ENCODE data around the gene PF4V1.

The PF4V1 gene, protein sequence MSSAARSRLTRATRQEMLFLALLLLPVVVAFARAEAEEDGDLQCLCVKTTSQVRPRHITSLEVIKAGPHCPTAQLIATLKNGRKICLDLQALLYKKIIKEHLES

DNA sequence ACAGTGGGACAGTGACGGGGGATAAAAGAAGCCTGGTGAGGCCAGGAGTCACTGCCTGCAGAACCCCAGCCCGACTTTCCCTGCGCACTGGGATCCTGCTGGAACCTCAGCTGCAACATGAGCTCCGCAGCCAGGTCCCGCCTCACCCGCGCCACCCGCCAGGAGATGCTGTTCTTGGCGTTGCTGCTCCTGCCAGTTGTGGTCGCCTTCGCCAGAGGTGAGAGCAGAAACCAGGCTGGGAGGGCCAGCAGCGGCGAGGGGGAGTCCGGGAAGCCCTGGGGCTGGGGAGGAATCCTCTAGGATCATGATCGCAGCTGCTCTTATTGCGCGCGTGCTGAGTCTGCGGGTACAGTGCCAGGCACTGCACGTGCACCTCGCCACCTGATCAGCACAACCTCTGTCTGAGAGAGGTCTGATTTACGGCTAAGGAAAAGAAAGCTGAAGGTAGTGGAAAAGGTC, at the start of gene PF4V1:
TSS of gene PF4V1 (plus strand) at position 51 of the 459 bp plus-strand sequence. CDS start at position 118, 67 bp downstream.
- no peak within 1 kb of the TSS for H3K27ac Mint-ChIP-seq
- H3K27me3 Mint-ChIP-seq: peaks cover 9% of the 10 kb centered on the region
- H3K4me1 Mint-ChIP-seq (ENCODE audit: low read depth): no peaks in the 10 kb centered on the region
- H3K36me3 Mint-ChIP-seq (ENCODE audit: low read depth): no peaks in the 10 kb centered on the region
- H3K4me3 Mint-ChIP-seq: no peak within 1 kb of the TSS
- H3K9me3 Mint-ChIP-seq: no peaks in the 10 kb centered on the region

- Mint-ChIP-seq H3K36me3 (ENCODE audit: low read depth) (no peaks in the 10 kb centered on the region), H3K4me3 (no peak overlapping the region), H3K4me1 (ENCODE audit: low read depth) (no peaks in the 10 kb centered on the region), H3K27me3 (no peaks in the 10 kb centered on the region), H3K27ac (no peak overlapping the region), H3K9me3 (no peaks in the 10 kb centered on the region)
Observed at GRCh38 chr4:73810191-73810590, 42.9 kb upstream of the PF4V1 start.

DNA sequence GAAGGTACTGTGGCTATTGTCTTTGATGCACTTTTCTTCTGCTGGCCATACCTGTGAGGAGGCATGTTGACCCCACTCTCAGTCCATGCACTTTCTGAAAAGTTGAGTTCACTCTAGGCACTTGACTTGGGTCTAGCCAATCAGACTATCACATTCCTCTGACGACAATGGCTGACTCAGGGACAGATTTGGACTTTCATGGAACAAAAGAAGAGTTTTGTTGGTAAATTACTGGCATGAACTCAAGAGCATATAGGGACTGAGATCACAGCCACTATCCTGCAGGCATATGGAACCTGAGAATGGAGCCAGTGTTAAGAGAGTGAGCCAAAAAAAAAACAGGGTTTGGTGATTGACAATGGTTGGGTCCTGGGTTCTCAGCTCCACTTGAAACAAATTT, 41.3 kb upstream of the PF4V1 start:
- no peaks in the 10 kb centered on the region for H3K36me3 Mint-ChIP-seq (ENCODE audit: low read depth)
- H3K4me1 Mint-ChIP-seq (ENCODE audit: low read depth): no peaks in the 10 kb centered on the region
- H3K27me3 Mint-ChIP-seq: no peaks in the 10 kb centered on the region
- H3K4me3 Mint-ChIP-seq: no peak overlapping the region
- H3K27ac Mint-ChIP-seq: no peak overlapping the region
- peaks cover 4% of the 10 kb centered on the region for H3K9me3 Mint-ChIP-seq

DNA sequence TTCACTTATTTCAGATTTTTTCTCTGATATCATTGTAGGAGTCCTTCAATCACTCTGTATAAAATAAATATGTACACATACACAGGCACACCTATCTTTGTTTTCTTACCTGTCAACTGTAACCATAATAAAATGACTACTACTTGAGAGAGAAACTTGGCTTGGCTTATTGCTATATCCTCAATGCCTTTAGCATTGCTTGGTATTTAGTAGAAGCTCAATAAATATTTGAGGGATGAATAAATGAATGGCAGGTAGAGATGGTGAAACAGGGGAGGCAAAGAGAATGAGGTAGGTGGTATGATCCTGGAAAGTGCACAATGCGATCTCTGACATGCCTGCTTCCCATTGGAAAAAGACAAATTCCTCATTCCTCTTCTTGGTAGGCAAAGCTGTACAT, 38.4 kb upstream of the PF4V1 start:
- H3K27ac Mint-ChIP-seq: peak overlapping the region; percentile 16
- H3K9me3 Mint-ChIP-seq: peaks cover 8% of the 10 kb centered on the region
- no peaks in the 10 kb centered on the region for H3K4me1 Mint-ChIP-seq (ENCODE audit: low read depth)
- no peaks in the 10 kb centered on the region for H3K27me3 Mint-ChIP-seq
- no peaks in the 10 kb centered on the region for H3K36me3 Mint-ChIP-seq (ENCODE audit: low read depth)
- H3K4me3 Mint-ChIP-seq: no peak overlapping the region

DNA sequence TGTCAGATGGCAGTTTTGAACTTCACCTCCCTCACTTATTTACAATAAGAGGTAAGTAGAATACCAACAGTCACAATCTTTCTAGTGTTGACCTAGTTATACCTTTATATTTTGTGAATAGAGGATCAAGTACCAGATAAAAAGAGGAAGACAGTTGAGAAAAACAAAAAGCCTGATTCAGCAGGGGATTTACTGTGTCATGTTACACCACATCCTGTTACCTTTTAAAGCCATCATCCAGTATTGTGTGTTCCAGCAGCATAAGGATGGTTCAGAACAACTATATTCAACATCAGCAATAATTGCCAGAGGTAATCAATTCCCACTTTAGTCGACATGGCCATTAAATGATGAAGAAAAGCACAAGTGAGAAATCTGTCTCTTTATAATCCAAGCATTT, 38.0 kb upstream of the PF4V1 start:
- no peak overlapping the region for H3K27ac Mint-ChIP-seq
- no peaks in the 10 kb centered on the region for H3K4me1 Mint-ChIP-seq (ENCODE audit: low read depth)
- H3K9me3 Mint-ChIP-seq: peaks cover 8% of the 10 kb centered on the region
- no peaks in the 10 kb centered on the region for H3K27me3 Mint-ChIP-seq
- no peaks in the 10 kb centered on the region for H3K36me3 Mint-ChIP-seq (ENCODE audit: low read depth)
- H3K4me3 Mint-ChIP-seq: no peak overlapping the region

- no peak overlapping the region for H3K27ac Mint-ChIP-seq
- H3K4me1 Mint-ChIP-seq (ENCODE audit: low read depth): no peaks in the 10 kb centered on the region
- H3K4me3 Mint-ChIP-seq: no peak overlapping the region
- H3K27me3 Mint-ChIP-seq: no peaks in the 10 kb centered on the region
- H3K9me3 Mint-ChIP-seq: peaks cover 8% of the 10 kb centered on the region
- no peaks in the 10 kb centered on the region for H3K36me3 Mint-ChIP-seq (ENCODE audit: low read depth)
Observed at GRCh38 chr4:73816814-73817213, 36.3 kb upstream of the PF4V1 start.

- H3K4me1 Mint-ChIP-seq (ENCODE audit: low read depth): no peaks in the 10 kb centered on the region
- H3K4me3 Mint-ChIP-seq: no peak overlapping the region
- H3K9me3 Mint-ChIP-seq: peaks cover 8% of the 10 kb centered on the region
- H3K27me3 Mint-ChIP-seq: no peaks in the 10 kb centered on the region
- H3K27ac Mint-ChIP-seq: no peak overlapping the region
- no peaks in the 10 kb centered on the region for H3K36me3 Mint-ChIP-seq (ENCODE audit: low read depth)
Observed at GRCh38 chr4:73817341-73817740, 35.8 kb upstream of the PF4V1 start.

GRCh38 chr4:73821325-73821724, 31.8 kb upstream of the PF4V1 start:
- Mint-ChIP-seq H3K27me3 (no peaks in the 10 kb centered on the region), H3K36me3 (ENCODE audit: low read depth) (no peaks in the 10 kb centered on the region), H3K27ac (no peak overlapping the region), H3K9me3 (peaks cover 8% of the 10 kb centered on the region), H3K4me1 (ENCODE audit: low read depth) (no peaks in the 10 kb centered on the region), H3K4me3 (no peak overlapping the region)

GRCh38 chr4:73822389-73822788, 30.7 kb upstream of the PF4V1 start:
- Mint-ChIP-seq H3K4me3 (no peak overlapping the region), H3K36me3 (ENCODE audit: low read depth) (no peaks in the 10 kb centered on the region), H3K9me3 (no peaks in the 10 kb centered on the region), H3K27ac (no peak overlapping the region), H3K27me3 (no peaks in the 10 kb centered on the region), H3K4me1 (ENCODE audit: low read depth) (no peaks in the 10 kb centered on the region)

DNA sequence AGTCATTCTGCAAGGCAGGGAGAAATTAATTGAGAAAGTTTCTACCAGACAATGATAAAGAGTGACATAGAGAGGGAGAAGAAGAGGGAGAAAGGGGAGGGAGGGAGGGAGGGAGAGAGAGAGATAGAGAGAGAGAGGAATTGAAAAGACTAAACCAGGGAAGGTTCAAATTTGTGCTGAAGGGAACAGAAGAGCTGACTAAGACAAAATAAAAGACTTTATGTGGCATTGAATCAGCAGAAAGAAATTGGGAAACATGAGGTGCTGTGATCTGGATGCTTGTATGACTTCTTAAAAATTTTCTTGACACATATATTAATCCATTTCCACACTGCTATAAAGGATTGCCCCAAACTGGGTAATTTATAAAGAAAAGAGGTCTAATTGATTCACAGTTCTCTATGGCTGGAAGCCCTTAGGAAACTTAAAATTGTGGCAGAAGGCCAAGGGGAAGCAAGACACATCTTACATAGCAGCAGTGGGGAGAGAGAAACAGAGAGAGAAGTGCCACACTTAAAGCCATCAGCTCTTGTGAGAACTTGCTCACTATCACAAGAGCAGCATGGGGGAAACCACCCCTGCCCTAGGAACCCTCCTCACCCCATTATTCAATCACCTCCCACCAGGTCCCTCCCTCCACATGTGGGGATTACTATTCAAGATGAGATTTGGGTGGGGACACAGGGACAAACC, 30.1 kb upstream of the PF4V1 start:
- Mint-ChIP-seq H3K27me3 (no peaks in the 10 kb centered on the region), H3K36me3 (ENCODE audit: low read depth) (no peaks in the 10 kb centered on the region), H3K4me1 (ENCODE audit: low read depth) (no peaks in the 10 kb centered on the region), H3K9me3 (peaks cover 2% of the 10 kb centered on the region), H3K4me3 (no peak overlapping the region), H3K27ac (no peak overlapping the region)

GRCh38 chr4:73823760-73824159, 29.3 kb upstream of the PF4V1 start:
- Mint-ChIP-seq H3K4me3 (no peak overlapping the region), H3K36me3 (ENCODE audit: low read depth) (no peaks in the 10 kb centered on the region), H3K4me1 (ENCODE audit: low read depth) (no peaks in the 10 kb centered on the region), H3K27ac (no peak overlapping the region), H3K27me3 (no peaks in the 10 kb centered on the region), H3K9me3 (peaks cover 3% of the 10 kb centered on the region)

DNA sequence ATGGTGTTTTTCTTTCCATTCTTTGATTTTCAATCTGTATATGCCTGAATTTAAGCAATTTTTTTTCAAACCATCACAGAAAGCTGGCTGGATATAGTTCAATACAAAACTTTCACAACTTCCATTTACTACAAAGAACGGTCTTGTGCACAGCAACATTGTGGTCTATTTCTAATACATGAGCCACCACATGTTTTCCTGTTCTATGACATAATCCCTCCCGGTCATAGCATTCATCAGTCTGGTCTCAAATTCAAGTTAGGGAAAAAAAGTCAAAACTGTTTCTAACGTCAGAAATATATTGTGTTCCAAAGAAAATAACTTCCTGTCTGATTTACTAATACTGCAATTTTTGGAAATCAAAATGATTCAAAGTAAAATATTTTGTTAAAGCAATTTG, 24.1 kb upstream of the PF4V1 start:
- Mint-ChIP-seq H3K9me3 (peaks cover 9% of the 10 kb centered on the region), H3K4me3 (no peak overlapping the region), H3K27me3 (no peaks in the 10 kb centered on the region), H3K27ac (no peak overlapping the region), H3K4me1 (ENCODE audit: low read depth) (no peaks in the 10 kb centered on the region), H3K36me3 (ENCODE audit: low read depth) (no peaks in the 10 kb centered on the region)

DNA sequence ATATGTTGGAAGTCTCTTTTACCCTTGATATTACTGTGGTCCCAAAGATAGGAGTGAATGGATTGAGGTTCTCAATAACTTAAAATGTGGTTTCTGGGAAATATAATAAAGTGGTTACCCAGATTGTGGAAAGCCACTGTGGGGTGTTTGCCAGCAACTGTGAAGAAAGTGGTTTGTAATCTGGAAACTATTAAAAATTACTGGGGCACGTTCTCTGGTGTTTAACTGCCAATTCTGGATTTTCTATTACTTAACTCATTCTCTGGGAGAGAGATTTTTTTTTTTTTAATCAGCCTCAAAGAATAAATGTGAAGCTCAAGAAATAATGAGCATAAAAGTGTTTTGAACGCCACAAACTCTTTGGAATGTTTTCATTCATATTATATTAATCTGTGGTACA, 21.5 kb upstream of the PF4V1 start:
- Mint-ChIP-seq H3K27me3 (no peaks in the 10 kb centered on the region), H3K9me3 (peaks cover 9% of the 10 kb centered on the region), H3K4me1 (ENCODE audit: low read depth) (no peaks in the 10 kb centered on the region), H3K4me3 (no peak overlapping the region), H3K36me3 (ENCODE audit: low read depth) (no peaks in the 10 kb centered on the region), H3K27ac (no peak overlapping the region)

GRCh38 chr4:73832651-73833237, 20.4 kb upstream of the PF4V1 start:
- Mint-ChIP-seq H3K27me3 (peaks cover 10% of the 10 kb centered on the region), H3K9me3 (peaks cover 9% of the 10 kb centered on the region), H3K4me1 (ENCODE audit: low read depth) (peaks cover 3% of the 10 kb centered on the region), H3K4me3 (no peak overlapping the region), H3K36me3 (ENCODE audit: low read depth) (no peaks in the 10 kb centered on the region), H3K27ac (no peak overlapping the region)

DNA sequence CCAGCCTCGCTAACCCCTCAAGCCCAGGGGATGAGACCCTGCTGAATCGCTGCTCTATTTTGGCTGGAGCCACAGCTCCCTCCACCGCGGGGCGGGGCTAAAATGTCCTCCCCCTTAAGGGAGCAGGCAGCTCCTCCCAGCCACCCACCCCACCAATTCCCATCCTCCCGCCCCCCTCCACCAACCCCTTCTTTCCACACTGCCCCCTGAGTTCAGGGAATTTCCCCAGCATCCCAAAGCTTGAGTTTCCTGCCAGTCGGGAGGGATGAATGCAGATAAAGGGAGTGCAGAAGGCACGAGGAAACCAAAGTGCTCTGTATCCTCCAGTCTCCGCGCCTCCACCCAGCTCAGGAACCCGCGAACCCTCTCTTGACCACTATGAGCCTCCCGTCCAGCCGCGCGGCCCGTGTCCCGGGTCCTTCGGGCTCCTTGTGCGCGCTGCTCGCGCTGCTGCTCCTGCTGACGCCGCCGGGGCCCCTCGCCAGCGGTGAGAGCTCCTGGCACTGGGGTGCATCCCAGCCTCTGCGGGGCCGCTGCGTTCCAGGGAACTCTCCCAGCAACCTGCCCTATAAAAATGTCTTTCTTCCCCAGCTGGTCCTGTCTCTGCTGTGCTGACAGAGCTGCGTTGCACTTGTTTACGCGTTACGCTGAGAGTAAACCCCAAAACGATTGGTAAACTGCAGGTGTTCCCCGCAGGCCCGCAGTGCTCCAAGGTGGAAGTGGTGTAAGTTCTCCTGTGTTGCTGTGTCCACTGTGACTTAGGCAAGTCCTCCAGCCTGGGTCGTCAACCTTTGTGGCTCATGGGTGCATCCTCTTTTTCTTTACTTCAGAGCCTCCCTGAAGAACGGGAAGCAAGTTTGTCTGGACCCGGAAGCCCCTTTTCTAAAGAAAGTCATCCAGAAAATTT, 16.5 kb upstream of the PF4V1 start, which contains the start of gene CXCL6:
TSS of gene CXCL6 (plus strand) at position 306 of the 907 bp plus-strand sequence. CDS start at position 379, 73 bp downstream.
- peaks cover 3% of the 10 kb centered on the region for H3K4me1 Mint-ChIP-seq (ENCODE audit: low read depth)
- peak within 1 kb of the TSS; percentile 25 for H3K4me3 Mint-ChIP-seq
- H3K9me3 Mint-ChIP-seq: peaks cover 3% of the 10 kb centered on the region
- H3K27me3 Mint-ChIP-seq: peaks cover 30% of the 10 kb centered on the region
- no peaks in the 10 kb centered on the region for H3K36me3 Mint-ChIP-seq (ENCODE audit: low read depth)
- H3K27ac Mint-ChIP-seq: no peak within 1 kb of the TSS

All from stimulated activated naive CD8-positive, alpha-beta T cell treated with anti-CD3 and anti-CD28 coated beads, Interleukin-15, Interleukin-2, amounts not matched to agents 100 ng/mL and 50 ng/mL, for 24 hours (primary cell).